Muscle of leg (tissue), 16 donors: ENCODE results near the gene VSTM2B. TPM values are rescaled to one million over a fixed set of nuclear protein-coding genes. Genes with fewer than 3 reads are reported as not detected.
A peak's percentile ranks its signal among the peaks of the same experiment; 100 is the strongest.

Experiments
- DNase-seq: peaks from one replicate; pipeline ENCODE4 v3.0.0; 2013
- H3K27ac ChIP-seq: one replicate; pipeline ENCODE4 v1.5.1; 2013; ENCODE audit warnings: mild to moderate bottlenecking, low read length, control low read depth
- H3K27me3 ChIP-seq: one replicate; pipeline ENCODE4 v1.6.1; 2013; ENCODE audit warnings: low read length; ENCODE audit not compliant: control insufficient read depth, insufficient read depth
- H3K36me3 ChIP-seq: one replicate; pipeline ENCODE4 v1.6.1; 2013; ENCODE audit warnings: low read length; ENCODE audit not compliant: control insufficient read depth, insufficient read depth
- H3K4me1 ChIP-seq: one replicate; pipeline ENCODE4 v1.6.1; 2013; ENCODE audit warnings: low read length; ENCODE audit not compliant: control insufficient read depth, insufficient read depth
- H3K4me3 ChIP-seq: one replicate; pipeline ENCODE4 v1.5.1; 2013; ENCODE audit warnings: low read length, control low read depth
- H3K9me3 ChIP-seq: replicated peaks from 2 replicates; pipeline ENCODE4 v1.6.1; 2013; ENCODE audit warnings: low read depth, low read length; ENCODE audit not compliant: control insufficient read depth
- WGBS: methylation state at CpG from one replicate; pipeline ENCODE4 v1.1.5; 2013; ENCODE audit warnings: missing lambda C conversion rate; ENCODE audit not compliant: insufficient coverage; 5-methylcytosine and 5-hydroxymethylcytosine counted together
- long read RNA-seq, 11 donors: transcript quantifications; one replicate each; lab custom pipeline, GENCODE V29; 2026
- polyA plus RNA-seq, 8 donors: library from polyadenylated mRNA; unstranded; fragments of 120-200 nt; gene quantifications; one replicate each; pipeline versions ENCODE4 v1.2.1 to v1.2.3, GENCODE V29; 2013; ENCODE audit warnings: inconsistent platforms in 1 of 8, low replicate concordance in 1 of 8; ENCODE audit not compliant: insufficient read length in 8 of 8, insufficient read depth in 1 of 8
- total RNA-seq: library from RNA; stranded (reverse); fragments of 120-200 nt; gene quantifications from one replicate; pipeline ENCODE4 v1.2.4, GENCODE V29; 2013

VSTM2B gene
- total RNA-seq (0.27 TPM), polyA plus RNA-seq (under 1 TPM in 5 of 8 donors, not detected in 3; 0.09 to 0.28 (median 0.13) TPM)
- long read RNA-seq, donor 1 = 0 reads
- long read RNA-seq, donor 2 = 0 reads
- long read RNA-seq, donor 3 = 0 reads
- long read RNA-seq, donor 4 = 0 reads
- long read RNA-seq, donor 5 = 0 reads
- long read RNA-seq, donor 6 = 0 reads
- long read RNA-seq, donor 7 = 0 reads
- long read RNA-seq, donor 8 = 0 reads
- long read RNA-seq, donor 9 = 0 reads
- long read RNA-seq, donor 10 = 0 reads
- long read RNA-seq, donor 11 = 0 reads

- peaks cover 93% of the 10 kb centered on the region for H3K27me3 ChIP-seq
- no peaks in the 10 kb centered on the region for H3K9me3 ChIP-seq
- H3K36me3 ChIP-seq = no peaks in the 10 kb centered on the region
- H3K4me1 ChIP-seq = peaks cover 34% of the 10 kb centered on the region
- DNase-seq = no peak
- whole genome bisulfite sequencing = under 1% methylated on average over 94 of the region's 104 CpGs
- H3K4me3 ChIP-seq = peak within 1 kb of the TSS; percentile 19
- H3K27ac ChIP-seq = no peak within 1 kb of the TSS
Measured at GRCh38 chr19:29525901-29526729, at the start of gene VSTM2B. Gene VSTM2B, plus strand, starts transcription at chr19:29525994. Its CDS starts 590 bp downstream, at chr19:29526584.

- H3K27me3 ChIP-seq = peaks cover 4% of the 10 kb centered on the region
- no peak overlapping the region for H3K4me3 ChIP-seq
- H3K36me3 ChIP-seq = no peaks in the 10 kb centered on the region
- no peak for DNase-seq
- no peak overlapping the region for H3K27ac ChIP-seq
- WGBS = 67% methylated on average over 1 of the region's 4 CpGs
- H3K9me3 ChIP-seq = peaks cover 5% of the 10 kb centered on the region
- H3K4me1 ChIP-seq = no peaks in the 10 kb centered on the region
Measured at GRCh38 chr19:29476528-29476927, 49.3 kb upstream of the VSTM2B start.

GRCh38 chr19:29477831-29478577, 47.8 kb upstream of the VSTM2B start:
- 90% methylated on average over 11 of the region's 16 CpGs for WGBS
- H3K27ac ChIP-seq = no peak overlapping the region
- H3K36me3 ChIP-seq = no peaks in the 10 kb centered on the region

GRCh38 chr19:29478578-29479565, 46.9 kb upstream of the VSTM2B start:
- Histone ChIP-seq H3K4me1 (no peaks in the 10 kb centered on the region), H3K4me3 (no peak overlapping the region), H3K27me3 (peaks cover 4% of the 10 kb centered on the region), H3K36me3 (no peaks in the 10 kb centered on the region), H3K27ac (no peak overlapping the region), H3K9me3 (peaks cover 5% of the 10 kb centered on the region)
- peak; percentile 27 for DNase-seq
- 59% methylated on average over 24 of the region's 34 CpGs for WGBS

More at GRCh38 chr19:29477831-29478577, 47.8 kb upstream of the VSTM2B start:
- no peaks in the 10 kb centered on the region for H3K4me1 ChIP-seq
- H3K9me3 ChIP-seq = peaks cover 5% of the 10 kb centered on the region
- DNase-seq = no peak
- peaks cover 4% of the 10 kb centered on the region for H3K27me3 ChIP-seq
- no peak overlapping the region for H3K4me3 ChIP-seq

- H3K27me3 ChIP-seq = peaks cover 4% of the 10 kb centered on the region
- H3K9me3 ChIP-seq = peaks cover 5% of the 10 kb centered on the region
- WGBS = 68% methylated on average over 3 of the region's 3 CpGs
- no peak for DNase-seq
- no peaks in the 10 kb centered on the region for H3K36me3 ChIP-seq
- H3K4me1 ChIP-seq = no peaks in the 10 kb centered on the region
- no peak overlapping the region for H3K4me3 ChIP-seq
- H3K27ac ChIP-seq = no peak overlapping the region
Measured at GRCh38 chr19:29479941-29480340, 45.9 kb upstream of the VSTM2B start.

GRCh38 chr19:29480507-29480906, 45.3 kb upstream of the VSTM2B start:
- no peak overlapping the region for H3K4me3 ChIP-seq
- no peak for DNase-seq
- no peaks in the 10 kb centered on the region for H3K36me3 ChIP-seq
- H3K27me3 ChIP-seq = peaks cover 5% of the 10 kb centered on the region
- 64% methylated on average over 4 of the region's 7 CpGs for WGBS
- no peak overlapping the region for H3K27ac ChIP-seq
- no peaks in the 10 kb centered on the region for H3K4me1 ChIP-seq
- H3K9me3 ChIP-seq = peaks cover 5% of the 10 kb centered on the region

- 40% methylated on average over 1 of the region's 7 CpGs for WGBS
- Histone ChIP-seq H3K36me3 (no peaks in the 10 kb centered on the region), H3K9me3 (peaks cover 5% of the 10 kb centered on the region), H3K4me1 (no peaks in the 10 kb centered on the region), H3K27ac (no peak overlapping the region), H3K4me3 (no peak overlapping the region), H3K27me3 (peaks cover 4% of the 10 kb centered on the region)
- no peak for DNase-seq
Measured at GRCh38 chr19:29482855-29483640, 42.7 kb upstream of the VSTM2B start.

- 93% methylated on average over 5 of the region's 5 CpGs for WGBS
Measured at GRCh38 chr19:29483641-29483920, 42.2 kb upstream of the VSTM2B start.

More at GRCh38 chr19:29483641-29483920, 42.2 kb upstream of the VSTM2B start:
- no peak for DNase-seq
- Histone ChIP-seq H3K27me3 (peaks cover 2% of the 10 kb centered on the region), H3K27ac (no peak overlapping the region), H3K4me3 (no peak overlapping the region), H3K36me3 (no peaks in the 10 kb centered on the region), H3K4me1 (no peaks in the 10 kb centered on the region), H3K9me3 (peaks cover 5% of the 10 kb centered on the region)
